ENCODE measurements around the gene ATRX.
A peak's percentile ranks its signal among the peaks of the same experiment; 100 is the strongest.
"Not testable (repeated sequence)": the region's sequence is repeated elsewhere in the genome, so short reads cannot be mapped to it uniquely, and the experiment has no call there.

Gene ATRX

DNA sequence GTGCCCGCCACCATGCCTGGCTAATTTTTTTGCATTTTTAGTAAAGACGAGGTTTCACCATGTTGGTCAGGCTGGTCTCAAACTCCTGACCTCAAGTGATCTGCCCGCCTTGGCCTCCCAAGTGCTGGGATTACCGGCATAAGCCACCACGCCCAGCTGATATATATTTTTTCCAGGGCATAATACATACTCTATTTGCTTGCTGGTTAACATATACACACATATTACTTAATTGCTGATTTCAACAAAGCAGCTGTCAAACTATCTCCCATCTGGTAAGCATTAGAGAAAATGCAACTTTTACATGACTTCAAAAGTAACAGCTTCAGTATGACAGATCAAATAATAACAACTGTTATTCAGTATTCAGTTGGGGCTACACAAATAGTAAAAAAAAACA lies 164.6 kb downstream of the ATRX start:
- not testable (repeated sequence) for DNase-seq

- no peak for DNase-seq
Observed at GRCh38 chrX:77617206-77617605, 168.8 kb downstream of the ATRX start.

- DNase-seq, result no peak
Observed at GRCh38 chrX:77603635-77604336, 182.2 kb downstream of the ATRX start.

DNA sequence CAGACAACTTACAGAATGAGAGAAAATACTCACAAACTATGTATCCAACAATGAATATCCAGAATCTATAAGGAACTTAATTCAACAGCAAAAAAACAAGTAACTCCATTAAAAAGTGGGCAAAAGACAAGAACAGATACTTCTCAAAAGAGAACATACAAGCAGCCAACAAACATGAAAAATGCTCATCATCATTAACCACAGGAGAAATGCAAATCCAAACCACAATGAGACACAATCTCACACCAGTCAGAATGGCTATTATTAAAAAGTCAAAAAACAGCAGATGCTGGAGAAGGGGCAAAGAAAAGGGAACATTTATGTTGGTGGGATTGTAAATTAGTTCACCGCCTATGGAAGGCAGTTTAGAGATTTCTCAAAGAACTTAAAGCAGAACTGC lies 188.5 kb downstream of the ATRX start:
- no peak for DNase-seq

GRCh38 chrX:77597090-77597489 lies 188.9 kb downstream of the ATRX start:
- DNase-seq, result no peak

DNA sequence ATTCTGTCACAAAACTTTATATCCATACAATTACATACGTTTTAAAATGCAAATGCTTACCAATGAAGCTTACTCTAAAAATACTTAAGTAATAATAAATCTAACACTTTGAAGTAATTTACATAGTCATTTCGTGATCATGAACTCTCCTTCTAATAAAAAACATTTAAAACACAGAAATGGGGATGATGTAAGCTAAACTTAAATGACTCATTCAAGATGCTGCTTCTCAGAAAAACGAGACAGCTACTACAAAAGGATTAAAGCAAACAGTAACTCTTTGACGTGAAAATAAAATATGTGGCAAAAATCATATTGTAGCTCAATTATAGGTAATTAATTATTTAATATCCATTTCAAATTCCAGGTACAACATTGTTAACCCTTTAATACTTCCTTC lies 190.2 kb downstream of the ATRX start:
- no peak for DNase-seq

- no peak for DNase-seq
Observed at GRCh38 chrX:77572322-77572721, 213.7 kb downstream of the ATRX start.

GRCh38 chrX:77565278-77565677 lies 220.7 kb downstream of the ATRX start:
- no peak for DNase-seq

GRCh38 chrX:77564823-77565222 lies 221.2 kb downstream of the ATRX start:
- DNase-seq, result no peak

GRCh38 chrX:77561372-77561771 lies 224.6 kb downstream of the ATRX start:
- no peak for DNase-seq

DNA sequence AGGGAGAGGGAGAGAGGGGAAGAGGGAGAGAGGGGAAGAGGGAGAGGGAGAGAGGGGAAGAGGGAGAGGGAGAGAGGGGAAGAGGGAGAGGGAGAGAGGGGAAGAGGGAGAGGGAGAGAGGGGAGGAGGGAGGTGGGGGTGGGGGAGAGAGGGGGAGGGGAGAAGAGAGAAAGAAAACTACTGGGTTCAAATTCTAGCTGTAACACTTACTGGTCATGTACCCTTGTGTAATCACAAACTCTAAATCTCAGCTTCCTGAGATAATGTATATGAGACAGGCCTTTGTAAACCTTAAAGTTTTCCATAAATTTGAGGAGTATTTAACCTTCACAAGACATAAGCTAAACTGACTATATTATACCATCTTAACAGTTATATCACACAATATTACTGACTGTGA lies 229.7 kb downstream of the ATRX start:
- DNase-seq, result no peak

DNA sequence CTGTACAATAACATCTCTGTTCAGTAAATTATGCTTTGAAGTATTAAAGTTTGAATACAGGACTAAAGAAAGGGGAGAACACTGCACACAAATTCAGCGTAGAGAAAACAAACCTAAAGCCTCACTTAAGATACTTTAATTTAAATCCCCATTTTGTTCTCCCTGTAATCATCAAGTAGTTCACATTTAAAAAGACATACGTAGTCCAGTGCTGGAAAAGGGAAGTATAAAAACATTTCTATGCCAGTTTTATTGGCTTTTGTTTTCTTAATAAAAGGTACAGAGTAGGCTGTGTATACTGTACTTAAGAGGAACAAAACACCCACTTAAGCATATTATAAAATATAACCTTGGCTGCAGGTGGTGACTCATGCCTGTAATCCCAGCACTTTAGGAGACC lies 237.3 kb downstream of the ATRX start:
- DNase-seq, result no peak

DNA sequence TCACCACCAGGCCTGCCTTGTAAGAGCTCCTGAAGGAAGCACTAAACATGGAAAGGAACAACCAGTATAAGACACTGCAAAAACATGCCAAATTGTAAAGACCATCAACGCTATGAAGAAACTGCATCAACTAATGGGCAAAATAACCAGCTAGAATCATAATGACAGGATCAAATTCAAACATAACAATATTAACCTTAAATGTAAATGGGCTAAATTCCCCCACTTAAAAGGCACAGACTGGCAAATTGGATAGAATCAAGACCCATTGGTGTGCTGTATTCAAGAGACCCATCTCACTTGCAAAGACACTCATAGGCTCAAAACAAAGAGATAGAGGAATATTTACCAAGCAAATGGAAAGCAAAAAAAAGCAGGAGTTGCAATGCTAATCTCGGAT lies 246.2 kb downstream of the ATRX start:
- DNase-seq, result not testable (repeated sequence)

- DNase-seq, result not testable (repeated sequence)
Observed at GRCh38 chrX:77531261-77531660, 254.8 kb downstream of the ATRX start.

GRCh38 chrX:77528034-77528433 lies 258.0 kb downstream of the ATRX start:
- peak; percentile 7 for DNase-seq

GRCh38 chrX:77527233-77528001 lies 258.6 kb downstream of the ATRX start:
- DNase-seq, result peak; percentile 24

DNA sequence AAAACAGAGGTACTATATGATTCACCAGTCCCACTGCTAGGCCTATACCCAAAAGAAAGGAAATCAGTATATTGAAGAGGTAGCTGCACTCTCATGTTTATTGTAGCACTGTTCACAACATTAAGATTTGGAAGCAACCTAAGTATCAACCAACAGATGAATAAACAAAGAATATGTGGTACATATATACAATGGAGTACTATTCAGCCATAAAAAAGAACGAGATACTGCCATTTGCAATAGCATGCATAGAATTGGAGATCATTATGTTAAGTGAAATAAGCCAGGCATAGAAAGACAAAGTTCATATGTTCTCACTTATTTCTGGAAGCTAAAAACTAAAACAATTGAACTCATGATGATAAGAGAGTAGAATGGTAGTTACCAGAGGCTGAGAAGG lies 266.3 kb downstream of the ATRX start:
- no peak for DNase-seq

GRCh38 chrX:77514177-77514576 lies 271.8 kb downstream of the ATRX start:
- no peak for DNase-seq

- no peak for DNase-seq
Observed at GRCh38 chrX:77510007-77510406, 276.0 kb downstream of the ATRX start.

GRCh38 chrX:77505227-77505626 lies 280.8 kb downstream of the ATRX start:
- no peak for DNase-seq

DNA sequence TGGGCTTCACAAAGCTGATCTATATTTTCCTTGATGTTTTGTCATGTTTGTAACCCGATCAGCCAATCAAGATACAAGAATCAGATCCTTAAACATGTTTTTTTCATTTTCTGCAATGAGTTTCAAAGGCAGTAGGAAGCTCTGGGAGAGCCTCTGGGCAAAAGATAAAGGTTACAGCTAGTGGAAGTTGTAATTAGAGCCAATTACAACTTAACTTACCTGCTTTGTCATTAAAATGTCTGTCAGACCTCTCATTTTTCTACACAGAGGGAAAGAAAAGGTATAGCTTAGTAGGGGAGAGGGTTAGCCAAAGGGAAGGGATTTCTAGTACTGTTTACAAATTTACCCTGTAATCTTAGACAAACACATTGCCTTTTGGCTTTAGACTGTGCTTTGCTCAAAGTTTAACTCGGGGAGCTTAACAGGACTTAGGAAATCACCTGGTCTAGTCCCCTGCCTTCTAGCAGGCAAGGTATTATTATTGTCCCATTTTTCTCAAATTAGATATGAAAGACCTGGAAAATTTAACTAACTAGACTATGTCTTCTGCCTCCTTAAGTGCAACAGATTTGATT lies 283.0 kb downstream of the ATRX start:
- DNase-seq, result no peak

DNA sequence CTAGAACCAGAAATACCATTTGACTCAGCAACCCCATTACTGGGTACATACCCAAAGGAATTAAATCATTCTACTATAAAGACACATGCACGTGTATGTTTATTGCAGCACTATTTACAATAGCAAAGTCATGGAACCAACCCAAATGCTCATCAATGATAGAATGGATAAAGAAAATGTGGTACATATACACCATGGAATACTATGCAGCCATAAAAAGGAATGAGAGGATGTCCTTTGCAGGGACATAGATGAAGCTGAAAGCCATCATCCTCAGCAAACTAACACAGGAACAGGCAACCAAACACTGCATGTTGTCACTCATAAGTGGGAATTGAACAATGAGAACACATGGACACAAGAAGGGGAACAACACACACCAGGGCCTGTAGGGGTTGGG lies 285.9 kb downstream of the ATRX start:
- DNase-seq, result not testable (repeated sequence)

- DNase-seq, result peak; percentile 56
Observed at GRCh38 chrX:77493677-77494553, 292.1 kb downstream of the ATRX start.

Data from eye (tissue), 1 donor.